Aorta (tissue), 5 donors: Measurements from ENCODE around the gene NBAS. TPM values are rescaled to one million over a fixed set of nuclear protein-coding genes. Genes with fewer than 3 reads are reported as not detected.

Source experiments
- ATAC-seq: fragments of 200-7000 bp; cut with Tn5 transposase; one replicate; pipeline ENCODE4 v1.9.1; 2022; ENCODE audit warnings: moderate library complexity; ENCODE audit not compliant: low FRiP score
- DNase-seq, 2 donors: peaks; one replicate each; pipeline ENCODE4 v3.0.0-alpha.2; 2020
- H3K27ac ChIP-seq, 2 donors: one replicate each; pipeline ENCODE4 v1.5.1; 2013; ENCODE audit warnings: low read length in 2 of 2, mild to moderate bottlenecking in 2 of 2, moderate library complexity in 2 of 2, control low read depth in 1 of 2, inconsistent platforms in 1 of 2, low read depth in 1 of 2
- H3K27me3 ChIP-seq, 2 donors: one replicate each; pipeline ENCODE4 v1.6.1; 2013; ENCODE audit warnings: control low read depth in 1 of 2, low read length in 1 of 2, mild to moderate bottlenecking in 1 of 2, moderate library complexity in 1 of 2; ENCODE audit not compliant: insufficient read depth in 2 of 2, control insufficient read depth in 1 of 2
- H3K36me3 ChIP-seq, 2 donors: one replicate each; pipeline ENCODE4 v1.6.1; 2013; ENCODE audit warnings: control low read depth in 1 of 2, low read length in 1 of 2, mild to moderate bottlenecking in 1 of 2; ENCODE audit not compliant: insufficient read depth in 2 of 2, control insufficient read depth in 1 of 2
- H3K4me1 ChIP-seq, 2 donors: one replicate each; pipeline ENCODE4 v1.6.1; 2013; ENCODE audit warnings: low read length in 2 of 2, control low read depth in 1 of 2, mild to moderate bottlenecking in 1 of 2, moderate library complexity in 1 of 2; ENCODE audit not compliant: insufficient read depth in 2 of 2, control insufficient read depth in 1 of 2
- H3K4me3 ChIP-seq, 2 donors: one replicate each; pipeline ENCODE4 v1.5.1; 2013; ENCODE audit warnings: low read length in 2 of 2, control low read depth in 1 of 2, mild to moderate bottlenecking in 1 of 2
- H3K9me3 ChIP-seq: one replicate; pipeline ENCODE4 v1.6.1; 2013; ENCODE audit warnings: mild to moderate bottlenecking, low read length; ENCODE audit not compliant: control insufficient read depth
- WGBS, 2 donors: extraction: QIAGEN DNeasy Blood & Tissue Kit; methylation state at CpG; one replicate each; pipeline ENCODE4 v1.1.7; 2013; 5-methylcytosine and 5-hydroxymethylcytosine counted together
- intact Hi-C, 2 donors: fragments of 100-400 bp; cut with DNase I; formaldehyde crosslinking; loops; one replicate each; pipeline versions ENCODE4 v1.14.2 to v1.15.0; 2022
- polyA plus RNA-seq, 2 donors: library from polyadenylated mRNA; stranded (reverse); fragments of 200-250 nt; gene quantifications; one replicate each; pipeline ENCODE4 v1.2.3, GENCODE V29; 2013
- total RNA-seq, 2 donors: library from RNA; stranded (reverse); fragmentation: NEBNext Ultra II Directional; extraction: Animal tissue kit (Norgen Biotek cat#: 25700); gene quantifications; one replicate each; pipeline ENCODE4 v1.2.1, GENCODE V29; 2021
- donor health status: healthy with polysubstance abuse.
- donor health status: Bipolar disorder and iron deficiency.
- donor health status: DM: no; HTN: no; CAD: no.
- donor health status: DM: no; HTN: no; CAD: no.
- donor health status: DM: yes; HTN: yes; CAD: no.

NBAS gene
- total and polyA plus RNA-seq, 4 donors, result 7.4 to 46.0 (median 33.7) TPM

GRCh38 chr2:15603044-15603765, 42.1 kb upstream of the NBAS start:
- peaks cover 7 to 13% of the 10 kb centered on the region in 2 donors for H3K36me3 ChIP-seq
- DNase-seq, result no peak
- no peaks in the 10 kb centered on the region for H3K27me3 ChIP-seq
- no peak for ATAC-seq
- WGBS, 2 donors, result 90 to 93% methylated on average over 3 of the region's 3 CpGs
- no peak overlapping the region for H3K4me3 ChIP-seq
- H3K27ac ChIP-seq, result no peak overlapping the region
- intact Hi-C loops, result no loop called here
- H3K9me3 ChIP-seq, result no peaks in the 10 kb centered on the region
- no peaks in the 10 kb centered on the region for H3K4me1 ChIP-seq

GRCh38 chr2:15602393-15602792, 41.3 kb upstream of the NBAS start:
- no peak for DNase-seq
- no peak overlapping the region for H3K27ac ChIP-seq
- no peaks in the 10 kb centered on the region for H3K27me3 ChIP-seq
- H3K4me3 ChIP-seq, result no peak overlapping the region
- H3K9me3 ChIP-seq, result no peaks in the 10 kb centered on the region
- no peaks in the 10 kb centered on the region for H3K4me1 ChIP-seq
- H3K36me3 ChIP-seq, result peaks cover 7 to 11% of the 10 kb centered on the region in 2 donors
- intact Hi-C loops, result no loop called here
- 85% methylated on average over 8 of the region's 8 CpGs for WGBS, 2 donors
- no peak for ATAC-seq

- ATAC-seq, result no peak
- peaks cover 7 to 11% of the 10 kb centered on the region in 2 donors for H3K36me3 ChIP-seq
- H3K27ac ChIP-seq, result no peak overlapping the region
- no peaks in the 10 kb centered on the region for H3K9me3 ChIP-seq
- WGBS, 2 donors, result 75 to 89% methylated on average over 1 of the region's 1 CpG
- H3K27me3 ChIP-seq, result no peaks in the 10 kb centered on the region
- no peak overlapping the region for H3K4me3 ChIP-seq
- H3K4me1 ChIP-seq, result no peaks in the 10 kb centered on the region
- no peak for DNase-seq
- intact Hi-C loops, result no loop called here
Measured at GRCh38 chr2:15601681-15602080, 40.5 kb upstream of the NBAS start.

GRCh38 chr2:15599994-15600393, 38.9 kb upstream of the NBAS start:
- H3K36me3 ChIP-seq, result peaks cover 9 to 10% of the 10 kb centered on the region in 2 donors
- DNase-seq (no peak), ATAC-seq (no peak)
- no peak overlapping the region for H3K4me3 ChIP-seq
- no peaks in the 10 kb centered on the region for H3K9me3 ChIP-seq
- H3K4me1 ChIP-seq, result no peaks in the 10 kb centered on the region
- H3K27me3 ChIP-seq, result no peaks in the 10 kb centered on the region
- WGBS, 2 donors, result 87 to 95% methylated on average over 1 of the region's 1 CpG
- H3K27ac ChIP-seq, result no peak overlapping the region
- intact Hi-C loops, result no loop called here

- Histone ChIP-seq H3K4me3 (no peak overlapping the region), H3K36me3 (peaks cover 3 to 6% of the 10 kb centered on the region in 2 donors), H3K27ac (no peak overlapping the region), H3K4me1 (no peaks in the 10 kb centered on the region), H3K9me3 (no peaks in the 10 kb centered on the region), H3K27me3 (no peaks in the 10 kb centered on the region)
- no peak for ATAC-seq
- DNase-seq, result no peak
- intact Hi-C loops, result no loop called here
- 86 to 90% methylated on average over 4 of the region's 4 CpGs for WGBS, 2 donors
Measured at GRCh38 chr2:15596968-15597367, 35.8 kb upstream of the NBAS start.

GRCh38 chr2:15596350-15596749, 35.2 kb upstream of the NBAS start:
- Histone ChIP-seq H3K27ac (no peak overlapping the region), H3K36me3 (peaks cover 3 to 6% of the 10 kb centered on the region in 2 donors), H3K4me3 (no peak overlapping the region), H3K27me3 (no peaks in the 10 kb centered on the region), H3K9me3 (no peaks in the 10 kb centered on the region), H3K4me1 (no peaks in the 10 kb centered on the region)
- 87 to 93% methylated on average over 2 of the region's 2 CpGs for WGBS, 2 donors
- ATAC-seq (no peak), DNase-seq (no peak)
- intact Hi-C loops, result no loop called here

GRCh38 chr2:15595936-15596335, 34.8 kb upstream of the NBAS start:
- DNase-seq, result no peak
- Histone ChIP-seq H3K4me3 (no peak overlapping the region), H3K9me3 (no peaks in the 10 kb centered on the region), H3K36me3 (peaks cover 3 to 6% of the 10 kb centered on the region in 2 donors), H3K27ac (no peak overlapping the region), H3K27me3 (no peaks in the 10 kb centered on the region), H3K4me1 (no peaks in the 10 kb centered on the region)
- intact Hi-C loops, result no loop called here
- WGBS, 2 donors, result 96 to 99% methylated on average over 4 of the region's 4 CpGs
- ATAC-seq, result no peak

- ATAC-seq (no peak), DNase-seq (no peak)
- H3K4me3 ChIP-seq, result no peak overlapping the region
- H3K36me3 ChIP-seq, result peaks cover 3 to 6% of the 10 kb centered on the region in 2 donors
- no peak overlapping the region for H3K27ac ChIP-seq
- intact Hi-C loops, result no loop called here
- 90 to 94% methylated on average over 6 of the region's 6 CpGs for WGBS, 2 donors
- no peaks in the 10 kb centered on the region for H3K9me3 ChIP-seq
- H3K27me3 ChIP-seq, result no peaks in the 10 kb centered on the region
- H3K4me1 ChIP-seq, result no peaks in the 10 kb centered on the region
Measured at GRCh38 chr2:15595342-15595905, 34.3 kb upstream of the NBAS start.
